Measurements from ENCODE around the gene CCDC142.

CCDC142 gene

DNA sequence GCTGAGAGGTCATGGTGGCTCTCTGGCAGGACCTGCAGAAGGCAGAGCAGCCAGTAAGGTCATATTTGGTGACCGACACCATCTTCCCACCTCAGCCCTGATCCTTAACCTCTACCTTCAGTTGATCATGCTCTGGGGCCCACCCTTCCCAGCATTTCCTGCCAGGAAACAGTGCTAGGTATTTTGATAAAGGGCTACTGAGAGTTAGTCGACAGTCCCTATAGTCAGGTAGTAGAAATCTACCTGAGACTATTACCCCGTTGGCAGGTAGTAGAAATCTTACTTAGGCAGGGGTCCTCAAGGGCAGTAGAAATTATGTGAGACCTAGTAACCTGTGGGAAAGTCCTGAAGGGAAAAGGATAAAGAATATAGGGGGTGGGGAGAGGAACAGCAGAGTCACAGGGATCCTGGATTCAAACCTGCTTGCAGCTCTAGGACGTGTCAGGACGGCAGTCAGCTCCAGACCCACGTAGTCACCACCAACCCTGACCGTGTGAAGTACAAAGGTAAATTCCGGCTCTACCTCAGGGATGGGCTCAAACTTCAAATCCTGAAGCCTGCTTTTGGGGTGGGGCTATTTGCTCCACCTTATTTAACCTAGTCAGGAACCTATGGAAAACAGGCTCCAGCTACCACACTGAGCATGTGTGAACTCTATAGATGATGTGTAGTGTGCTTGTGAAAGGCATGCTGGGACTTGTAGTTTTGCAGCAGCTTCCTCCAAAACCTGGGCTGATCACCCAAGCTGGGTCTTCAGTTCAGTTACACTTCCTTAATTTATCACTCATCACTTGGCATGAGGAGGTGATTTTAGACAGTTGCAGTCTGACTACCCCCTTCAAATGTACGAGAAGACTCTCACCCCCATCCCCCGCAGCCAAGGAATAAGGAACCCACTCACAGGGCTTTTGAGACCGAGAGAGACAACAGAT is 43.2 kb upstream of the CCDC142 start, which contains the start of gene DQX1:
Gene DQX1 (minus strand): TSS at position 515 of the 932 bp plus-strand sequence. CDS start 502 bp downstream, at position 13.
- TF ChIP-seq CSDC2 (CRISPR knock-in tag; IDR thresholded peaks at IDR 0.05) (no peak), SNAI2 (CRISPR knock-in tag; IDR thresholded peaks at IDR 0.05) (no peak), ZNF70 (CRISPR knock-in tag; IDR thresholded peaks at IDR 0.05) (no peak), BACH2 (CRISPR knock-in tag; IDR thresholded peaks at IDR 0.05; ENCODE audit: borderline replicate concordance) (no peak), POU6F1 (CRISPR knock-in tag; IDR thresholded peaks at IDR 0.05; ENCODE audit: borderline replicate concordance, low read depth) (no peak), TOX (CRISPR knock-in tag; IDR thresholded peaks at IDR 0.05; ENCODE audit: borderline replicate concordance) (no peak), ARNTL (CRISPR knock-in tag; IDR thresholded peaks at IDR 0.05; ENCODE audit: borderline replicate concordance, low read depth) (no peak), ZNF8 (CRISPR knock-in tag; IDR thresholded peaks at IDR 0.05) (no peak), ZNF565 (CRISPR knock-in tag; conservative IDR thresholded peaks at IDR 0.05; ENCODE audit: low read depth) (no peak), ZFP3 (CRISPR knock-in tag; IDR thresholded peaks at IDR 0.05) (no peak), GLIS3 (CRISPR knock-in tag; IDR thresholded peaks at IDR 0.05) (no peak), RARB (CRISPR knock-in tag; IDR thresholded peaks at IDR 0.05) (no peak), TCF4 (CRISPR knock-in tag; IDR thresholded peaks at IDR 0.05; ENCODE audit: borderline replicate concordance) (no peak)
- TF ChIP-seq, protein P1, sequence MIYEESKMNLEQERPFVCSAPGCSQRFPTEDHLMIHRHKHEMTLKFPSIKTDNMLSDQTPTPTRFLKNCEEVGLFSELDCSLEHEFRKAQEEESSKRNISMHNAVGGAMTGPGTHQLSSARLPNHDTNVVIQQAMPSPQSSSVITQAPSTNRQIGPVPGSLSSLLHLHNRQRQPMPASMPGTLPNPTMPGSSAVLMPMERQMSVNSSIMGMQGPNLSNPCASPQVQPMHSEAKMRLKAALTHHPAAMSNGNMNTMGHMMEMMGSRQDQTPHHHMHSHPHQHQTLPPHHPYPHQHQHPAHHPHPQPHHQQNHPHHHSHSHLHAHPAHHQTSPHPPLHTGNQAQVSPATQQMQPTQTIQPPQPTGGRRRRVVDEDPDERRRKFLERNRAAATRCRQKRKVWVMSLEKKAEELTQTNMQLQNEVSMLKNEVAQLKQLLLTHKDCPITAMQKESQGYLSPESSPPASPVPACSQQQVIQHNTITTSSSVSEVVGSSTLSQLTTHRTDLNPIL (CRISPR knock-in tag; IDR thresholded peaks at IDR 0.05; ENCODE audit: low read depth), result no peak
- ATAC-seq, result no peak

- no peak for ATAC-seq
- TF ChIP-seq GLIS3 (CRISPR knock-in tag; IDR thresholded peaks at IDR 0.05), result no peak
- TF ChIP-seq ZNF8 (CRISPR knock-in tag; IDR thresholded peaks at IDR 0.05), result no peak
- TF ChIP-seq POU6F1 (CRISPR knock-in tag; IDR thresholded peaks at IDR 0.05; ENCODE audit: borderline replicate concordance, low read depth), result no peak
- TF ChIP-seq SNAI2 (CRISPR knock-in tag; IDR thresholded peaks at IDR 0.05), result no peak
These were observed 42.3 kb upstream of the CCDC142 start for GRCh38 chr2:74524955-74525716.

GRCh38 chr2:74524005-74524404 is 41.2 kb upstream of the CCDC142 start:
- ATAC-seq, result no peak
- no peak for TF ChIP-seq GLIS3 (CRISPR knock-in tag; IDR thresholded peaks at IDR 0.05)
- TF ChIP-seq POU6F1 (CRISPR knock-in tag; IDR thresholded peaks at IDR 0.05; ENCODE audit: borderline replicate concordance, low read depth), result no peak
- no peak for TF ChIP-seq PPARA (CRISPR knock-in tag; IDR thresholded peaks at IDR 0.05; ENCODE audit: borderline replicate concordance)
- no peak for TF ChIP-seq CSDC2 (CRISPR knock-in tag; IDR thresholded peaks at IDR 0.05)
- TF ChIP-seq, protein P1 (CRISPR knock-in tag; IDR thresholded peaks at IDR 0.05; ENCODE audit: low read depth), result no peak
- no peak for TF ChIP-seq TCF4 (CRISPR knock-in tag; IDR thresholded peaks at IDR 0.05; ENCODE audit: borderline replicate concordance)
- TF ChIP-seq ARNTL (CRISPR knock-in tag; IDR thresholded peaks at IDR 0.05; ENCODE audit: borderline replicate concordance, low read depth), result no peak

DNA sequence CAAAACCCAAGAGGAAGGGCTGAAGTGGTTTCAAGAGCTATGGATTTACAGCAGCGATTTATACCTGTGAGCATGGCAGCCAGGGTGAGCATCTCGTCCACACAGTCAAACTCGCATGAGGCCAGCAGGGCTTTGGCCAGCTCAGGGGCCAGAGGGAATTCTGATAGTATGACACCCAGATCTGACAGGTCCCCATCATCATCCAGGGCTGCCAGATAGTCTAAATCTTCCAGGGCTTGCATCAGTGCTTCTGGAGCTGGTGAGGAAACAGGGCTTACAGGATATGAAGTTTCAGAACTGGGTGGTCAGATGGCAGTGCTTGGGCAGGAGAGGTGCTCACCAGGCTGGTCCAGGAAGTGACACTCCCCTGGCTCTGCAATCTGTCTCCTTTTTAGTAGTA is 39.7 kb upstream of the CCDC142 start:
- TF ChIP-seq GLIS3 (CRISPR knock-in tag; IDR thresholded peaks at IDR 0.05) (no peak), ZNF8 (CRISPR knock-in tag; IDR thresholded peaks at IDR 0.05) (no peak), POU6F1 (CRISPR knock-in tag; IDR thresholded peaks at IDR 0.05; ENCODE audit: borderline replicate concordance, low read depth) (no peak), SNAI2 (CRISPR knock-in tag; IDR thresholded peaks at IDR 0.05) (no peak), BACH2 (CRISPR knock-in tag; IDR thresholded peaks at IDR 0.05; ENCODE audit: borderline replicate concordance) (no peak), ZNF565 (CRISPR knock-in tag; conservative IDR thresholded peaks at IDR 0.05; ENCODE audit: low read depth) (no peak), ZFP3 (CRISPR knock-in tag; IDR thresholded peaks at IDR 0.05) (no peak), RARB (CRISPR knock-in tag; IDR thresholded peaks at IDR 0.05) (no peak)
- TF ChIP-seq, protein P2, sequence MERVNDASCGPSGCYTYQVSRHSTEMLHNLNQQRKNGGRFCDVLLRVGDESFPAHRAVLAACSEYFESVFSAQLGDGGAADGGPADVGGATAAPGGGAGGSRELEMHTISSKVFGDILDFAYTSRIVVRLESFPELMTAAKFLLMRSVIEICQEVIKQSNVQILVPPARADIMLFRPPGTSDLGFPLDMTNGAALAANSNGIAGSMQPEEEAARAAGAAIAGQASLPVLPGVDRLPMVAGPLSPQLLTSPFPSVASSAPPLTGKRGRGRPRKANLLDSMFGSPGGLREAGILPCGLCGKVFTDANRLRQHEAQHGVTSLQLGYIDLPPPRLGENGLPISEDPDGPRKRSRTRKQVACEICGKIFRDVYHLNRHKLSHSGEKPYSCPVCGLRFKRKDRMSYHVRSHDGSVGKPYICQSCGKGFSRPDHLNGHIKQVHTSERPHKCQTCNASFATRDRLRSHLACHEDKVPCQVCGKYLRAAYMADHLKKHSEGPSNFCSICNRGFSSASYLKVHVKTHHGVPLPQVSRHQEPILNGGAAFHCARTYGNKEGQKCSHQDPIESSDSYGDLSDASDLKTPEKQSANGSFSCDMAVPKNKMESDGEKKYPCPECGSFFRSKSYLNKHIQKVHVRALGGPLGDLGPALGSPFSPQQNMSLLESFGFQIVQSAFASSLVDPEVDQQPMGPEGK (CRISPR knock-in tag; IDR thresholded peaks at IDR 0.05; ENCODE audit: borderline replicate concordance), result no peak
- TF ChIP-seq, protein P1 (CRISPR knock-in tag; IDR thresholded peaks at IDR 0.05; ENCODE audit: low read depth), result no peak
- ATAC-seq, result peak; percentile 3; the same call in 1 of the 3 replicates
